Fibroblast of villous mesenchyme (primary cell): ENCODE measurements around the gene CLEC16A. TPM values are rescaled to one million over a fixed set of nuclear protein-coding genes. Genes with fewer than 3 reads are reported as not detected.

Experiments used
- DNase-seq: peaks from one replicate; pipeline ENCODE4 v3.0.0-alpha.2; 2010; ENCODE audit warnings: low read depth
- H3K4me3 ChIP-seq: 2 replicates; pipeline ENCODE4 v1.5.1; 2011; ENCODE audit warnings: low read depth, mild to moderate bottlenecking, low read length
- CTCF ChIP-seq: IDR thresholded peaks from 2 replicates; pipeline ENCODE4 v1.5.1; 2012; ENCODE audit warnings: low read depth, mild to moderate bottlenecking, low read length; ENCODE audit not compliant: insufficient read depth
- total RNA-seq: library from RNA; depleted of rRNA; stranded (reverse); fragments of >200 nt; gene quantifications from 2 replicates; pipeline ENCODE4 v1.2.3, GENCODE V29; 2012

CLEC16A gene
- total RNA-seq, 1 donor: 32.4 TPM

GRCh38 chr16:11142261-11142630, 197.9 kb downstream of the CLEC16A start:
- TF ChIP-seq CTCF: no peak

GRCh38 chr16:11142951-11143350, 198.6 kb downstream of the CLEC16A start:
- H3K4me3 ChIP-seq: no peak overlapping the region
- no peak for TF ChIP-seq CTCF
- DNase-seq: no peak

More at GRCh38 chr16:11142261-11142630, 197.9 kb downstream of the CLEC16A start:
- DNase-seq: no peak
- no peak overlapping the region for H3K4me3 ChIP-seq

- no peak for TF ChIP-seq CTCF
Measured at GRCh38 chr16:11143372-11144035, 199.1 kb downstream of the CLEC16A start.

GRCh38 chr16:11144122-11144521, 199.8 kb downstream of the CLEC16A start:
- DNase-seq: no peak
- no peak for TF ChIP-seq CTCF

More at GRCh38 chr16:11143372-11144035, 199.1 kb downstream of the CLEC16A start:
- DNase-seq: no peak
- no peak overlapping the region for H3K4me3 ChIP-seq

GRCh38 chr16:11145173-11145818, 200.9 kb downstream of the CLEC16A start:
- H3K4me3 ChIP-seq: no peak overlapping the region
- DNase-seq: peak; percentile 47
- no peak for TF ChIP-seq CTCF

More at GRCh38 chr16:11144122-11144521, 199.8 kb downstream of the CLEC16A start:
- H3K4me3 ChIP-seq: no peak overlapping the region

- no peak for TF ChIP-seq CTCF
- no peak for DNase-seq
Measured at GRCh38 chr16:11145819-11146211, 201.5 kb downstream of the CLEC16A start.

More at GRCh38 chr16:11145819-11146211, 201.5 kb downstream of the CLEC16A start:
- H3K4me3 ChIP-seq: no peak overlapping the region
